GM18520 (cell line): ENCODE results near the gene ARHGEF5.
"Not testable (repeated sequence)": the region's sequence is repeated elsewhere in the genome, so short reads cannot be mapped to it uniquely, and the experiment has no call there.

Experiments
- ATAC-seq: cut with Tn5 transposase; IDR thresholded peaks from one replicate; pipeline ENCODE4 v1.9.1; 2021; ENCODE audit not compliant: unreplicated experiment

Gene ARHGEF5

DNA sequence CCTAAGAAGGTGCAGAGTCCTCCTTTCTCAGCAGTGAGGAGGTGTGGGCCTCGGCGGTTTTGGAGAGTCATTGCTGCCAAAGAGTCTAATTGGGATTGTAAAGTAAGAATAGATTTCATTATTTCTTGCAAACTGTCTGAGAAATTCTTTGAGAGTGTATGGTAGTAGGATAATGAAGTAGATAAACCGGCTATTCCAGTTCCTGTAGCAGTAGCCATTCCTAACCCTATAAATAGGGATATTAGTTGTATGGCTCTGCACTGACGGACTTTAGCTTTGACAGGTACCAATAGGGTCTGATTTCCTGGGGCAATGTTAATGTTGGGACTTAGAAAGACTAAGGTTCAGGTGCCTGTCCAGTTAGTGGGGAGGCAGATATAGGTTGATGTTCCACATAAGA is 63.7 kb downstream of the ARHGEF5 start:
- ATAC-seq = not testable (repeated sequence)

DNA sequence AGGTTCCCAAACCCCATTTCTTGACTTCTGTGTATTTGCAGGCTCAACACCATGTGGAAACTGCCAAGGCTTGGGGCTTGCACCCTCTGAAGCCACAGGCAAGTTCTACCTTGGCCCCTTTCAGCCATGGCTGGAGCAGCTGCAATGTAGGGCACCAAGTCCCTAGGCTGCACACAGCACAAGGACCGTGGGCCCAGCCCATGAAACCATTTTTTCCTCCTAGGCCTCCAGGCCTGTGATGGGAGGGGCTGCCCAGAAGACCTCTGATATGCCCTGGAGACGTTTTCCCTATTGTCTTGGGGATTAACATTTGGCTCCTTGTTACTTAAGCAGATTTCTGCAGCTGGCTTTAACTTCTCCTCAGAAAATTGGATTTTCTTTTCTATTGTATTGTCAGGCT is 72.3 kb downstream of the ARHGEF5 start:
- ATAC-seq = not testable (repeated sequence)

DNA sequence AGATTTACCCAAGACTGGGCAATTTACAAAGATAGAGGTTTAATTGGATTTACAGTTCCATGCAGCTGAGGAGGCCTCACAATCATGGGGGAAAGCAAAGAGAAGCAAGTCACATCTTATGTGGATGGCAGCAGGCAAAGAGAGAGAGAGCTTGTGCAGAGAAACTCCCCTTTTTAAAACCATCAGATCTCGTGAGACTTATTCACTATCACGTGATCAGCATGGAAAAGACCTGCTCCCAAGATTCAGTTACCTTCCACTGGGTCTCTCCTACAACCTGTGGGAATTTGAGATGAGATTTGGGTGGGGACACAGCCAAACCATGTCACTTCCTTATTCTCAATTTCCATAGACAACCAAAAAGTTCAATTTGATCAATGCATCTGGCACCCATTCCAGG is 73.2 kb downstream of the ARHGEF5 start:
- no peak for ATAC-seq
